GM12878 (cell line): Measurements from ENCODE around the gene HCRT. TPM values are rescaled to one million over a fixed set of nuclear protein-coding genes. Genes with fewer than 3 reads are reported as not detected.

Experiments used
- BACH1 ChIP-seq: fragments of 450-650 bp; IDR thresholded peaks from 2 replicates; pipeline ENCODE4 v1.6.1; 2017; ENCODE audit warnings: mild to moderate bottlenecking, borderline replicate concordance
- BRCA1 ChIP-seq: IDR thresholded peaks from 2 replicates; pipeline ENCODE4 v1.6.1; 2011; ENCODE audit warnings: low read depth, low read length, improper control_type of control experiment
- CBX5 ChIP-seq: sonication (generic); IDR thresholded peaks from 2 replicates; pipeline ENCODE4 v1.6.1; 2016; ENCODE audit warnings: low read depth, moderate library complexity, mild to moderate bottlenecking, inconsistent platforms
- FOS ChIP-seq: IDR thresholded peaks from 3 replicates; pipeline ENCODE4 v1.6.1; 2011; ENCODE audit warnings: borderline replicate concordance; ENCODE audit not compliant: insufficient read length; ENCODE audit errors: extremely low read depth
- HDAC2 ChIP-seq: fragments of 200-600 bp; sonication (generic); IDR thresholded peaks from 2 replicates; pipeline ENCODE4 v1.6.1; 2017
- LARP7 ChIP-seq: fragments of 450-650 bp; IDR thresholded peaks from 2 replicates; pipeline ENCODE4 v1.6.1; 2017; ENCODE audit warnings: mild to moderate bottlenecking
- PML ChIP-seq: IDR thresholded peaks from 2 replicates; pipeline ENCODE4 v1.6.1; 2012; ENCODE audit warnings: low read length, inconsistent platforms
- SMAD5 ChIP-seq: IDR thresholded peaks from 2 replicates; pipeline ENCODE4 v1.6.1; 2016; ENCODE audit warnings: antibody characterized with exemption, low read depth
- SMC3 ChIP-seq: IDR thresholded peaks from 2 replicates; pipeline ENCODE4 v1.6.1; 2011; ENCODE audit warnings: low read length, improper control_type of control experiment, borderline replicate concordance
- TCF3 ChIP-seq: IDR thresholded peaks from 2 replicates; pipeline ENCODE4 v1.6.1; 2012; ENCODE audit warnings: low read depth, mild to moderate bottlenecking, low read length, borderline replicate concordance; ENCODE audit not compliant: insufficient read depth
- polyA plus RNA-seq, 11 experiments: library from polyadenylated mRNA; depleted of rRNA in 4 of 11; unstranded in 6 of 11; stranded (reverse) in 5 of 11; fragments of >200 nt; fragmentation: Nextera tagmentation in 4 of 11; fragmentation: Illumina TruSeq in 1 of 11; extraction: Ambion mirVana in 4 of 11; extraction: Trizol in 1 of 11; gene quantifications; 1 replicate in 1 of 11; 2 replicates in 10 of 11; pipeline versions ENCODE4 v1.2.1 to v1.2.3, GENCODE V29; 2011 to 2016; ENCODE audit warnings: inconsistent platforms in 2 of 11, missing spikeins in 2 of 11, low read depth in 1 of 11
- total RNA-seq, 4 experiments: library from RNA; depleted of rRNA in 3 of 4; stranded (reverse); fragments of >200 nt in 3 of 4; fragmentation: Illumina TruSeq in 1 of 4; extraction: Trizol in 1 of 4; gene quantifications; 2 replicates each; pipeline versions ENCODE4 v1.2.1 to v1.2.3, GENCODE V29; 2013 to 2021
- TF ChIP-seq, protein P1 (sequence below): fragments of 150-350 bp; IDR thresholded peaks from 2 replicates; pipeline ENCODE4 v1.6.1; 2016; ENCODE audit warnings: low read depth, low read length
- TF ChIP-seq, protein P2 (sequence below): fragments of 450-650 bp; formaldehyde crosslinking; IDR thresholded peaks from 2 replicates; pipeline ENCODE4 v1.4.0; 2022; ENCODE audit warnings: mild to moderate bottlenecking, moderate library complexity

The HCRT gene
- total and polyA plus RNA-seq, 10 of the 15 experiments (the other 5 are each of a cell fraction or from before 2014, with no cell fraction given): 0.41 TPM; not detected in 9

DNA sequence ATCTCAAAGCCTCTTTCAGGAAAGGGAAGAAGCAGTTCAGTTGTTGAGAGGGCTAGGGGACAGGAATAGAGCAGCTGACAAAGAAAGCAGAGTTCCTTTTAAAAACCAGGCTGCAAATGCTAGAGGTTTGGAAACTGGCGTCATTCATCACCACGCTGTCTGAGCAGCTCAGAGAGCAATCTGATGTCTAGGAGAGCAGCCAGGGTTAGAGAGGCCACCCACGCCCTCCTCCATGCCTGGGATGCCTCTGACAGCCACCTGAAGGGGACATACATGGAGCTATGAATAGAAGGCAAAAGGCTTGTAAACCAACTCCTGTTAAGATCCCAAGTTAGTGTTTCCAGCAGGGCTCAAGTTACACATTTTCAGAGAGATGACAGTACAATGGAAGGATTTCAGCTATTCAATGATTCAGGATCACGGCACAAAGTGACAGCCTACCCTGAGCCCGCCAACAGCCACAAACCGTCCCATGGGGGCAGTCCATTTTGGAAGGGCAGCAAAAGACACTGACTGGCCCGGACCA lies 42.8 kb downstream of the HCRT start (continued):
- TF ChIP-seq, protein P1, sequence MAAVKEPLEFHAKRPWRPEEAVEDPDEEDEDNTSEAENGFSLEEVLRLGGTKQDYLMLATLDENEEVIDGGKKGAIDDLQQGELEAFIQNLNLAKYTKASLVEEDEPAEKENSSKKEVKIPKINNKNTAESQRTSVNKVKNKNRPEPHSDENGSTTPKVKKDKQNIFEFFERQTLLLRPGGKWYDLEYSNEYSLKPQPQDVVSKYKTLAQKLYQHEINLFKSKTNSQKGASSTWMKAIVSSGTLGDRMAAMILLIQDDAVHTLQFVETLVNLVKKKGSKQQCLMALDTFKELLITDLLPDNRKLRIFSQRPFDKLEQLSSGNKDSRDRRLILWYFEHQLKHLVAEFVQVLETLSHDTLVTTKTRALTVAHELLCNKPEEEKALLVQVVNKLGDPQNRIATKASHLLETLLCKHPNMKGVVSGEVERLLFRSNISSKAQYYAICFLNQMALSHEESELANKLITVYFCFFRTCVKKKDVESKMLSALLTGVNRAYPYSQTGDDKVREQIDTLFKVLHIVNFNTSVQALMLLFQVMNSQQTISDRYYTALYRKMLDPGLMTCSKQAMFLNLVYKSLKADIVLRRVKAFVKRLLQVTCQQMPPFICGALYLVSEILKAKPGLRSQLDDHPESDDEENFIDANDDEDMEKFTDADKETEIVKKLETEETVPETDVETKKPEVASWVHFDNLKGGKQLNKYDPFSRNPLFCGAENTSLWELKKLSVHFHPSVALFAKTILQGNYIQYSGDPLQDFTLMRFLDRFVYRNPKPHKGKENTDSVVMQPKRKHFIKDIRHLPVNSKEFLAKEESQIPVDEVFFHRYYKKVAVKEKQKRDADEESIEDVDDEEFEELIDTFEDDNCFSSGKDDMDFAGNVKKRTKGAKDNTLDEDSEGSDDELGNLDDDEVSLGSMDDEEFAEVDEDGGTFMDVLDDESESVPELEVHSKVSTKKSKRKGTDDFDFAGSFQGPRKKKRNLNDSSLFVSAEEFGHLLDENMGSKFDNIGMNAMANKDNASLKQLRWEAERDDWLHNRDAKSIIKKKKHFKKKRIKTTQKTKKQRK: no peak
- TF ChIP-seq BACH1: no peak
- TF ChIP-seq SMAD5: no peak
- no peak for TF ChIP-seq SMC3
- TF ChIP-seq BRCA1: no peak
- no peak for TF ChIP-seq HDAC2
- no peak for TF ChIP-seq PML
- TF ChIP-seq TCF3: no peak
- no peak for TF ChIP-seq FOS
- TF ChIP-seq, protein P2, sequence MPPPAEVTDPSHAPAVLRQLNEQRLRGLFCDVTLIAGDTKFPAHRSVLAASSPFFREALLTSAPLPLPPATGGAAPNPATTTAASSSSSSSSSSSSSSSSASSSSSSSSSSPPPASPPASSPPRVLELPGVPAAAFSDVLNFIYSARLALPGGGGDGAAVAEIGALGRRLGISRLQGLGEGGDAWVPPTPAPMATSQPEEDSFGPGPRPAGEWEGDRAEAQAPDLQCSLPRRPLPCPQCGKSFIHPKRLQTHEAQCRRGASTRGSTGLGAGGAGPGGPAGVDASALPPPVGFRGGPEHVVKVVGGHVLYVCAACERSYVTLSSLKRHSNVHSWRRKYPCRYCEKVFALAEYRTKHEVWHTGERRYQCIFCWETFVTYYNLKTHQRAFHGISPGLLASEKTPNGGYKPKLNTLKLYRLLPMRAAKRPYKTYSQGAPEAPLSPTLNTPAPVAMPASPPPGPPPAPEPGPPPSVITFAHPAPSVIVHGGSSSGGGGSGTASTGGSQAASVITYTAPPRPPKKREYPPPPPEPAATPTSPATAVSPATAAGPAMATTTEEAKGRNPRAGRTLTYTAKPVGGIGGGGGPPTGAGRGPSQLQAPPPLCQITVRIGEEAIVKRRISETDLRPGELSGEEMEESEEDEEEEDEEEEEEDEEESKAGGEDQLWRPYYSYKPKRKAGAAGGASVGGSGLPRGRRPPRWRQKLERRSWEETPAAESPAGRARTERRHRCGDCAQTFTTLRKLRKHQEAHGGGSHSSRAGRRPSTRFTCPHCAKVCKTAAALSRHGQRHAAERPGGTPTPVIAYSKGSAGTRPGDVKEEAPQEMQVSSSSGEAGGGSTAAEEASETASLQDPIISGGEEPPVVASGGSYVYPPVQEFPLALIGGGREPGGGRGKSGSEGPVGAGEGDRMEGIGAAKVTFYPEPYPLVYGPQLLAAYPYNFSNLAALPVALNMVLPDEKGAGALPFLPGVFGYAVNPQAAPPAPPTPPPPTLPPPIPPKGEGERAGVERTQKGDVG (CRISPR knock-in tag): no peak
- no peak for TF ChIP-seq LARP7
- no peak for TF ChIP-seq CBX5
